ENCODE results near the gene HBG1.

GRCh38 chr11:5297721-5298323 is 48.2 kb upstream of the HBG1 start:
- TF ChIP-seq CTCF (IDR thresholded peaks at IDR 0.05): no peak
- TF ChIP-seq POLR2A (IDR thresholded peaks at IDR 0.05): no peak

Measured in uterus (tissue), 2 donors.